NK-92 (cell line): ENCODE results near the gene AFF3.
"Not testable (repeated sequence)": the region's sequence is repeated elsewhere in the genome, so short reads cannot be mapped to it uniquely, and the experiment has no call there.

Experiments used
- DNase-seq: peaks from one replicate; lab custom pipeline; 2025; ENCODE audit not compliant: unreplicated experiment; lab: John Stamatoyannopoulos, UW

The AFF3 gene

GRCh38 chr2:100146657-100146960 is 4.2 kb upstream of the AFF3 start:
- no peak for DNase-seq

DNA sequence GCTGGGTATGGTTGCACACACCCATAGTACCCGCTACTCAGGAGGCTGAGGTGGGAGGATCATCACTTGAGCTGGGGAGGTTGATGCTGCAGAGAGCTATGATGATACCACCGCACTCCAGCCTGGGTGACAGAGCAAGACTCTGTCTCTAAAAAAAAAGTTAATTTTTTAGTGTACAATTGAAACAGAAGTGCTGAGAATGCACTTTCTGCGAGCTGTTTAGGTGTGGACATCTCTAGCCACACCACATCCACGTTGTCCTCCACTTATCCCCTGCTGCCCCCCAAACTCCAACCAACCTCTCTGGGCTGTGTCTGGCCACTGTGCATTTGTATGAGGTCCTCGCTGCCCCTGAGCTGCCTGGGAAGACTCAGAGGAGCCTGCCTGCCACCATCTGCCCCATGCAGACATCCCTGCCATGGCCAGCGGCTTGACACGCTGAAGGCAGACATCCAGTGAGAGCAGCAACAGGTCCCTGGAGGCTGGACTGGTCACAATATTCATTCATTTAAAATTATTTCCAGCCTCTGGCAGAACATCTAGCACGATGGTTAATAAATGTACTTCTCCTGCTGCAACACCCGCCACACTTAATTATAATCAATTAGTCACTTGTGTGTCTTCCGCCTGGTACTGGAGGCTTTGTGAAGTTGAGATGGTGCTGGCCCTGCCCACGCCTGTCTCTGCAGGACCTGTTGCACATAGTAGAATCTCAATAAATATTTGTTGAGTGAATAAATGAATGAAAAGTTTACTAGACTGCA is 3.7 kb upstream of the AFF3 start:
- no peak for DNase-seq

DNA sequence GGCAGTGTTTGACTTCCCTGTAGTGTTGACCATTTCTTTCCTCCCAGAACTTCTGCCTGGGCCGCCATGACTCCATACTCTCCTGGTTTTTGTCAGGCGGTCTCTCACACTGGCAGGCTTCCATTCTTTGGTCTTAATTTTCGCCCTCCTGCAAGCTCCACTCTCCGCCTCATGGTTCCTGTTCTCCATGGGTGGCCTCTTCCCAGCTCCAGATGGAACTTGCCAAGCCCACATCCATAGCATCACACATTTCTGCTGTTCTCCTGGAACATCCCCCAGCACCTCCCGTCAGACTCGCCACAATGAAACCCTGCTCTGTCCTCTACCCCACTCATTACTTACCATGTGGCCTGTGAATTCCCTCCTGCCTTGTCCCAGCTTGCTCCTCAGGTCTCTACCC is 896 bp upstream of the AFF3 start:
- DNase-seq, result no peak

DNA sequence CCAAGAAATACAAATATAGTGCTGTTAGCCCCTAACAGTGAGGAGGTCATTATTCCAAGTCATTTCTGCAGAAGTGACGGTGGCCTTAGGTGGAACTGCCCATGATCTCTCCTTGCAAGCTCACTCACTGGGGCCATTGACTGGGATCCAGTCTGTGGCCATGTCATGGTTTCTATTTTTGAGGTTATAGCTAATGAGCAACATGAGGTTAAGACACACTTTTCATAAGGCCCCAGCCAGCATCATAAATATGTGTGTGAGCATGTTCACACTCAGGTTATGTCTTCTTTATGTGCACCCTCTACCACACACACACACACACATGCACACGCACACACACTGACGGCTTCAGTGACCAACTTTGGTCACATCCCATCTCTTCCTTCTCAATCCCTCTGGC is 484 bp downstream of the AFF3 start:
- no peak for DNase-seq

GRCh38 chr2:100140582-100140981 is 1.8 kb downstream of the AFF3 start:
- no peak for DNase-seq

GRCh38 chr2:100137866-100138570 is 4.4 kb downstream of the AFF3 start:
- DNase-seq, result no peak

GRCh38 chr2:100137318-100137717 is 5.1 kb downstream of the AFF3 start:
- DNase-seq, result no peak

DNA sequence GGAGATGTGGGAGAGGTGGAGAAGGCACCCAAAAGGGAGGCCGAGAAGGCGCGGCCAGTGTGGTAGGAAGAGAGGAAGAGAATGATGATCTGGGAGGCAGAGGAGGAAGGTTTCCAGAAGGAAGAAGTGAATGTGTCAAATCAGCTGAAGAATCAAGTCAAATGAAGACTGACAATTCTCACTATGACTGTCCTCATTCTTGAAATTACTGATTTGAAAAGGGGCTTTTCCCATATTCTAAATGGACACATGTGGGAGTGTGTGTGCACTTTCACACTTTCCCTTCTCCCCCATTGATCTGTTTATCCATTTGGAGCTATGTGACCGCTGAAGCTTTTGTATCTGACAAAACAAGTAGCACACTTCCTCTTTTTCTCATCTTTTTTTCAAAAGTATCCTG is 6.1 kb downstream of the AFF3 start:
- DNase-seq, result no peak

GRCh38 chr2:100135415-100135814 is 7.0 kb downstream of the AFF3 start:
- DNase-seq, result no peak

DNA sequence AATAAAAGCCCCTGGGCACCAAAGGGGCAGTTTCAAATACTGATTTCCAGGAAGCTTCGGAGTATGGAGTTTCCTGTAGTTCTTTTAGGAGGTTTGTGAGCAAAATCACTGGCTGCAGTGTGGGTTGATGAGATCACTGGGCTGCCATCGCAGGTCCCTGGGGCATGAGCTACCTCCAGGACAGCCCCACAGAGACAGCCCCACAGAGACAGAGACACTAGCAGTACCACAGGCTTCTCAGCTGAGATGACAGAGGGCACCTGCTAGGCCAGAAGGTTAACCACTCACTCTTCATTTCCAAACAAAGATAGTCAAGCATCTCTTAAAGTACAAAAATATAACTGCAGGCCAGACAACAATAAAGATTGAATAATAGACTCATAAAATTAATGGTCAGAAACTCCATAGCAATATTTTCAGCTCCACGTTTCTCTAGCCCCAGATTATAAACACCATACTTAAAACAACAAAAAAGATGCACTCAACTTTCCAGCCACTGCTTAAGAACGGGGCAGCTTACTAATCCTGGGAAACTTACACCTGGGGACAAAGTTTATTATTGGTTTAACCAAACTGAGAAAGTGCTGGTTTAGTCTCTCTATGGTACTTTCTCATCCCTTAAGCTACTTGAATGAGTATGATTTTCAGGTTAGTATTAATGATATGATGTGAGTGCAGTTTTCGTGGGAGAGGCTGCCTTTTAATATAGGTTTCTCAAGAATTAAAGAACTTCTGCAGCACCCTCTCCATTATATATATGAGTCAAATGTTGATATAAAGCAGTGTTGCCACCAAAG is 11.6 kb downstream of the AFF3 start:
- DNase-seq, result no peak

DNA sequence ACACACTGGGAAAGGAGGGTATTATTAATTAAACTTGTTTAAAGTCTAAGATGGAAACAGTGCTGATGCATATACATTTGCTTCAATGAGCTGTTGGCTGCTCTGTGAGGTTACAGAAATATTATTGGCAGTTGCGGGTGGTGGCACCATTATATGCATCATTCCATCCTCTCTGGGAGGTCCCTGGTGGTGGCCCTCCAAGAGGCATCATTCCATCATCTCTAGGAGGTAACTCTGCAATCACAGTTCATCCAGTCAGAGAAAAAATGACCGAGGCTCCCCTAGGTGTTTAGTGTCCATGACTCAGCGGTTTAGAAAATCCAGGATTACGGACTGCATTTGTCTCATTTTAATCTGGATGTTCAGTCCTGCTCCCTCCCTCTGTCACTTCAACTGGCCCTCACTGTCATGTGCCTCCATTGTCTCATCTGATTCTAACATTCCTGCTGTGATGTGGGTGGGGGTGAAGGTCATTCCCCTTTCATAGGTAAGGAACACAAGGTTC is 15.4 kb downstream of the AFF3 start:
- no peak for DNase-seq

- no peak for DNase-seq
These were observed 16.2 kb downstream of the AFF3 start for GRCh38 chr2:100126201-100126600.

DNA sequence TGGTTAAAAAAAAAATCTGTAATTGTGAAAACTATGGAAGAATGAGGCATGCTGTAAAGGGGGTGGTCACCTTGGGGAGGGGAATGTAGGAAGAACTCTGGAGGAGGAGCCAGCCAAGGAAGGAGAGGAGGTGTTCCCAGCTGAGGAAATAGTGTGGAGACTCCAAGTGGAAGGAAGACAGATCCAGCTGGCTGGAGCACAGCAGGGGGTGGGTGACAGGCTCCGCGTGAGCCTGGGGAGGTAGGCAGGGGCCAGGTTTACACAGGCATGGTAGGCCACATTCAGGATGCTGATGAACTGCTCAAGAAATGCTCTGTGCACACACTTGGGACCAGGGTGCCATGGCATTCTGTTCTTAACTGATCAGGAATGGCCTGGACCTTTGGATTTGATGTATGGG is 16.8 kb downstream of the AFF3 start:
- DNase-seq, result no peak

GRCh38 chr2:100124761-100125160 is 17.6 kb downstream of the AFF3 start:
- DNase-seq, result no peak

DNA sequence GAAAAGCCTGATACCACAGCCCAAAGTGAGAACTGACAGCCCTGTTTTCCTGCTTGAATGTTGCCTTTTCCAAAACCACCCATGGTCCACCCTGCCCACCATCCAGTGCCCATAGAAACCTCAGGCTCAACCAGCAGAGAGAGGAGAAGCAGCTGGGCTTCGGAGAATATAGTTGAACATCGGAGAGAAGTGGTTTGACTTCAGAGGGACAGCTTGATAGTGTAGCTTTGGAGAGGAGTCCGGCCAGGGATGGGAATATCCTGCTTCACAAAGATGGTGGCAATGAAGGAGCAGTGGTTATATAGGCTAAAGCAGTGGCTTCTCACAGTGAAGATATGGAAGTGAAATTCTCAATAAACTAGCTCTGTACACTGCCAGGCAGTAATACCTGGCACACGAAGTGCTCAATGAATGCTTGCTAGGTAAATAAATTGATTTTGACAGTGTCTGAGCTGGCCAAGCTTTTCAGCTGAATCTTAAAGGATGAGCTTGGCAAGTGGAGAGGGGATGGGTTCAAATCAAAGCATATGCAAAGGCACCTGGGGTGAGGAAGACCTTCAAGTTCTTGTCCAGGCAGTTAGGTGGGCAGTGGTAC is 21.2 kb downstream of the AFF3 start:
- no peak for DNase-seq

DNA sequence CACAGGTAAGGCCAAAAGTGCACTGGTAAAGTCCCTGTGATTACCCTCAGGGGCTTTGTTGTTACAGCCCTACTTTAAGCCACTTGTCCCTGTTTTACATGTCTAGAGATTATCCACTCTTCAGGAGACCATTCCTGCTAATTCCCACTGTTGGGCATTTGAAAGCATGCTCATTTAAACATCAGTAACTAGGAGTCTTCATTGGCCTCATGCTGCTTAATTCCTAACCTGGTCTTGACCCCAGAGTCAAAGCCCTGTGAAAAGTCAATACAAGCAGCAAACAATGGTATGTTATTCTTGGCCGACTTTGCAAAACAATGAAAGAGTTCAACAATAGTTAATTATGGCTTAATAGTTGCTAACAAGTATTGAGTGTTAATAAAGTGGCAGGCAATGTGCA is 23.2 kb downstream of the AFF3 start:
- no peak for DNase-seq

- no peak for DNase-seq
These were observed 28.4 kb downstream of the AFF3 start for GRCh38 chr2:100113990-100114433.

GRCh38 chr2:100110614-100111000 is 31.8 kb downstream of the AFF3 start:
- DNase-seq, result no peak

GRCh38 chr2:100109986-100110613 is 32.3 kb downstream of the AFF3 start:
- DNase-seq, result no peak

DNA sequence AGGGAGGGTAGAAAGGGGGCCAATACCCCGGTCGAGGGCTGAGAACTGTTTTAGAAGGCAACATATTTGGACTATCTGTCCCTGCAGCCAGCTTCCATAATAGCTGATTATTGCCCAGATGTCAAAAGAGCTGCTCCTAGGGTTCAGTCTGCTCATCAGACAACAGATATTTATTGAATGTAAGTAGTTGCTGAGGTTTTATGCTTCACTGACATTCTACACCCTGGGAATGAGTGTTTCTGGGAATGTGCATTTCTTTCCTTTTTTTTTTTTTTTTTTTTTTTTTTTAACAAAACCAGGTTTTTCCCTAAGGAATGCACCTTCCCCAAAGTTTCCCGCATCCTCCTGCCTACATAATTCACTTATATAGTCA is 33.8 kb downstream of the AFF3 start:
- DNase-seq, result not testable (repeated sequence)
